ENCODE results near the gene PAPPA2.
"Not testable (repeated sequence)": the region's sequence is repeated elsewhere in the genome, so short reads cannot be mapped to it uniquely, and the experiment has no call there.

Gene PAPPA2

GRCh38 chr1:176692988-176693696, 230.2 kb downstream of the PAPPA2 start:
- no peak for DNase-seq (ENCODE audit: low read depth, low spot score)

- DNase-seq (ENCODE audit: low read depth, low spot score) = no peak
Observed at GRCh38 chr1:176693697-176694329, 230.8 kb downstream of the PAPPA2 start.

- DNase-seq (ENCODE audit: low read depth, low spot score) = no peak
Observed at GRCh38 chr1:176694713-176695112, 231.7 kb downstream of the PAPPA2 start.

GRCh38 chr1:176696109-176696508, 233.1 kb downstream of the PAPPA2 start:
- DNase-seq (ENCODE audit: low read depth, low spot score) = peak; percentile 50

GRCh38 chr1:176696689-176697088, 233.7 kb downstream of the PAPPA2 start:
- no peak for DNase-seq (ENCODE audit: low read depth, low spot score)

GRCh38 chr1:176699821-176700220, 236.8 kb downstream of the PAPPA2 start:
- no peak for DNase-seq (ENCODE audit: low read depth, low spot score)

- no peak for DNase-seq (ENCODE audit: low read depth, low spot score)
Observed at GRCh38 chr1:176701151-176701866, 238.3 kb downstream of the PAPPA2 start.

- DNase-seq (ENCODE audit: low read depth, low spot score) = no peak
Observed at GRCh38 chr1:176702901-176703300, 239.9 kb downstream of the PAPPA2 start.

- no peak for DNase-seq (ENCODE audit: low read depth, low spot score)
Observed at GRCh38 chr1:176705585-176705984, 242.6 kb downstream of the PAPPA2 start.

- DNase-seq (ENCODE audit: low read depth, low spot score) = no peak
Observed at GRCh38 chr1:176717066-176717750, 254.2 kb downstream of the PAPPA2 start.

- no peak for DNase-seq (ENCODE audit: low read depth, low spot score)
Observed at GRCh38 chr1:176719447-176719846, 256.5 kb downstream of the PAPPA2 start.

- no peak for DNase-seq (ENCODE audit: low read depth, low spot score)
Observed at GRCh38 chr1:176720838-176721237, 257.9 kb downstream of the PAPPA2 start.

GRCh38 chr1:176733661-176734060, 270.7 kb downstream of the PAPPA2 start:
- no peak for DNase-seq (ENCODE audit: low read depth, low spot score)

- DNase-seq (ENCODE audit: low read depth, low spot score) = no peak
Observed at GRCh38 chr1:176735201-176735600, 272.2 kb downstream of the PAPPA2 start.

GRCh38 chr1:176736015-176736414, 273.0 kb downstream of the PAPPA2 start:
- no peak for DNase-seq (ENCODE audit: low read depth, low spot score)

GRCh38 chr1:176741181-176741580, 278.2 kb downstream of the PAPPA2 start:
- DNase-seq (ENCODE audit: low read depth, low spot score) = no peak

GRCh38 chr1:176742322-176742721, 279.3 kb downstream of the PAPPA2 start:
- no peak for DNase-seq (ENCODE audit: low read depth, low spot score)

- no peak for DNase-seq (ENCODE audit: low read depth, low spot score)
Observed at GRCh38 chr1:176744142-176744541, 281.2 kb downstream of the PAPPA2 start.

GRCh38 chr1:176745945-176746344, 283.0 kb downstream of the PAPPA2 start:
- no peak for DNase-seq (ENCODE audit: low read depth, low spot score)

GRCh38 chr1:176752505-176752904, 289.5 kb downstream of the PAPPA2 start:
- no peak for DNase-seq (ENCODE audit: low read depth, low spot score)

- no peak for DNase-seq (ENCODE audit: low read depth, low spot score)
Observed at GRCh38 chr1:176754676-176755075, 291.7 kb downstream of the PAPPA2 start.

- not testable (repeated sequence) for DNase-seq (ENCODE audit: low read depth, low spot score)
Observed at GRCh38 chr1:176756817-176757216, 293.8 kb downstream of the PAPPA2 start.

All from iPS DF 19.7 (cell line).